Chondrocyte (in vitro differentiated cells): ENCODE measurements around the gene PKD2. TPM values are rescaled to one million over a fixed set of nuclear protein-coding genes. Genes with fewer than 3 reads are reported as not detected.
"Not testable (repeated sequence)": the region's sequence is repeated elsewhere in the genome, so short reads cannot be mapped to it uniquely, and the experiment has no call there.

Experiments
- DNase-seq: peaks from one replicate; pipeline ENCODE4 v3.0.0; 2021; ENCODE audit warnings: mixed read lengths, low spot score
- H3K27ac Mint-ChIP-seq: one replicate; pipeline ENCODE4 v1.8.0; 2021; ENCODE audit warnings: mild to moderate bottlenecking, moderate library complexity, mixed read lengths; ENCODE audit not compliant: unreplicated experiment
- H3K27me3 Mint-ChIP-seq: 2 replicates; pipeline ENCODE4 v1.8.0; 2021; ENCODE audit warnings: low read depth, mixed read lengths
- H3K36me3 Mint-ChIP-seq: 2 replicates; pipeline ENCODE4 v1.8.0; 2021; ENCODE audit warnings: low read depth, mixed read lengths
- H3K4me1 Mint-ChIP-seq: 2 replicates; pipeline ENCODE4 v1.8.0; 2021; ENCODE audit warnings: low read depth, mild to moderate bottlenecking, mixed read lengths
- H3K4me3 Mint-ChIP-seq: one replicate; pipeline ENCODE4 v1.8.0; 2021; ENCODE audit warnings: mild to moderate bottlenecking, moderate library complexity, mixed read lengths; ENCODE audit not compliant: unreplicated experiment
- H3K9me3 Mint-ChIP-seq: 2 replicates; pipeline ENCODE4 v1.8.0; 2021; ENCODE audit warnings: low read depth, mixed read lengths
- CTCF ChIP-seq: fragments of 200-600 bp; sonication (generic); IDR thresholded peaks from 2 replicates; pipeline ENCODE4 v1.5.0; 2021; ENCODE audit warnings: antibody characterized with exemption, mild to moderate bottlenecking, moderate library complexity
- total RNA-seq: library from RNA; stranded (reverse); gene quantifications from 3 replicates; pipeline ENCODE4 v1.2.1, GENCODE V29; 2021

Gene PKD2
- total RNA-seq, 1 donor from 2014 or later = 71.7 TPM

GRCh38 chr4:88119943-88120342, 112.5 kb downstream of the PKD2 start:
- Mint-ChIP-seq H3K4me3 (no peak overlapping the region), H3K9me3 (peaks cover 28% of the 10 kb centered on the region), H3K27ac (no peak overlapping the region), H3K27me3 (no peaks in the 10 kb centered on the region), H3K4me1 (no peaks in the 10 kb centered on the region), H3K36me3 (peaks cover 7% of the 10 kb centered on the region)
- DNase-seq = no peak
- TF ChIP-seq CTCF = no peak

- H3K27ac Mint-ChIP-seq, DNase-seq, H3K36me3 Mint-ChIP-seq, H3K27me3 Mint-ChIP-seq, H3K4me3 Mint-ChIP-seq, H3K4me1 Mint-ChIP-seq: not testable (repeated sequence)
- H3K9me3 Mint-ChIP-seq = peaks cover 37% of the 10 kb centered on the region
Measured at GRCh38 chr4:88122260-88122659, 114.8 kb downstream of the PKD2 start.

Other genes starting within 250 kb of the PKD2 start
- 0.90 to 0.95 TPM in 2 of 3 replicates, not detected in the other for gene IBSP, start 208.1 kb upstream of the PKD2 start, total RNA-seq
- gene MEPE, start 174.7 kb upstream of the PKD2 start, total RNA-seq = not detected in 3 replicates
- 13.5 to 16.0 TPM (median 15.7 TPM) in 3 replicates for gene SPP1, start 31.9 kb upstream of the PKD2 start, total RNA-seq
- gene ABCG2, start 151.0 kb downstream of the PKD2 start, total RNA-seq = 0.08 to 0.40 TPM (median 0.24 TPM) in 3 replicates